GM10248 (cell line): ENCODE data around the gene NASP.
A peak's percentile ranks its signal among the peaks of the same experiment; 100 is the strongest.

ENCODE experiments used
- CTCF ChIA-PET: fragments of 300-600 bp; sonication (Branson Sonifier 250); formaldehyde crosslinking; extraction: SDS; loops from one replicate; lab custom pipeline; 2021; ENCODE audit warnings: antibody characterized with exemption; lab: Yijun Ruan, JAX
- POLR2A ChIA-PET: fragments of 350-650 bp; sonication (Branson Sonifier 250); formaldehyde crosslinking; extraction: SDS; loops from one replicate; lab custom pipeline; 2020; ENCODE audit warnings: antibody characterized with exemption; lab: Yijun Ruan, JAX
- DNase-seq: peaks from one replicate; pipeline ENCODE4 v3.0.0; 2012; ENCODE audit errors: extremely low spot score
- TF ChIP-seq, protein P1 (sequence below): IDR thresholded peaks from 2 replicates; pipeline ENCODE4 v1.5.1; 2012; ENCODE audit warnings: mild to moderate bottlenecking, low read depth; ENCODE audit errors: extremely low read depth, missing control alignments, control extremely low read depth

Gene NASP

DNA sequence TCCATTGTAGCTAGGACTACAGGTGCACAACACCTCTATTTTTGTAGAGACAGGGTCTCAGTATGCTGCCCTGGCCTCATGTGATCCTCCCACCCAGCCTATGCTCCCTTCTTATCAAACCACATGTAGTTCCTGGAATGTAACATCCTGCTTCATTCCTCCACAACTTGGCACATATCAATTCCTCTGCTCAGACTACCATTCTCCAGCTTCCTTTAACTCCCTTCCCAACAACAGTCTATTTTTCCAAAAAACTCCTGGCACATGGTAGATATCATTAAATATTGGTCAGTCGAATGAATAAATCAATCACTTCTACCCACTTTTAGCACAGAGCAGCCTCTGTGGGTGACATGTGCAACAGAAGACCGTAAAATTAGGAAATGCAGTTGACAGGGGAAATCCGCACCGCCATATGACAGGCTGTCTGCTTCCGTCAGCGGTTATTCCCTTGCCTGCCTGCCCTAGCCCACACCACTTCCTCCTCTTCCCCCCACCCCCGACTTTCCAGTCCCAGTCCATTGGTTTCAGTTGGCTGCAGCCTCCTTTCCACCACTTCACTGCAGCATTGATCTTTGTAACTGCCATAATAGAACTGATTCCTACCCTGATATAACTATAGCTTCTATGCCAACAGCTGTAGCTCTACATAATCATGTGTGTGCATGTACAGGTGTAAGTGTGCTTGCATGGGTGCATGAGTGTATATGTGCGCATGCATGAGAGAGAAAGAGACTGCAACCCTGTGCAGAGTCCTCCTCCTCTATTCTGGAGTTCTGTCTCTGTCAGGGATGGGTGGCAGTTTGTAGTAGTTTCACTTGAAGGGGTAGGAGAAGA, 40.0 kb upstream of the NASP start:
- ChIA-PET POLR2A (interaction anchor here (1.0 to 6.1 kb wide), 3 partner anchors 16 to 39 kb away, joined by 3 to 87 read pairs (median 5); partner anchors contain the start of gene PRDX1), CTCF (interaction anchor here (1.0 to 6.5 kb wide), 8 partner anchors 10 to 32 kb away, joined by 3 to 43 read pairs (median 6); partner anchors contain the start of gene PRDX1)
- TF ChIP-seq, protein P1, sequence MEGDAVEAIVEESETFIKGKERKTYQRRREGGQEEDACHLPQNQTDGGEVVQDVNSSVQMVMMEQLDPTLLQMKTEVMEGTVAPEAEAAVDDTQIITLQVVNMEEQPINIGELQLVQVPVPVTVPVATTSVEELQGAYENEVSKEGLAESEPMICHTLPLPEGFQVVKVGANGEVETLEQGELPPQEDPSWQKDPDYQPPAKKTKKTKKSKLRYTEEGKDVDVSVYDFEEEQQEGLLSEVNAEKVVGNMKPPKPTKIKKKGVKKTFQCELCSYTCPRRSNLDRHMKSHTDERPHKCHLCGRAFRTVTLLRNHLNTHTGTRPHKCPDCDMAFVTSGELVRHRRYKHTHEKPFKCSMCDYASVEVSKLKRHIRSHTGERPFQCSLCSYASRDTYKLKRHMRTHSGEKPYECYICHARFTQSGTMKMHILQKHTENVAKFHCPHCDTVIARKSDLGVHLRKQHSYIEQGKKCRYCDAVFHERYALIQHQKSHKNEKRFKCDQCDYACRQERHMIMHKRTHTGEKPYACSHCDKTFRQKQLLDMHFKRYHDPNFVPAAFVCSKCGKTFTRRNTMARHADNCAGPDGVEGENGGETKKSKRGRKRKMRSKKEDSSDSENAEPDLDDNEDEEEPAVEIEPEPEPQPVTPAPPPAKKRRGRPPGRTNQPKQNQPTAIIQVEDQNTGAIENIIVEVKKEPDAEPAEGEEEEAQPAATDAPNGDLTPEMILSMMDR = no peak
- peak; percentile 49 for DNase-seq

DNA sequence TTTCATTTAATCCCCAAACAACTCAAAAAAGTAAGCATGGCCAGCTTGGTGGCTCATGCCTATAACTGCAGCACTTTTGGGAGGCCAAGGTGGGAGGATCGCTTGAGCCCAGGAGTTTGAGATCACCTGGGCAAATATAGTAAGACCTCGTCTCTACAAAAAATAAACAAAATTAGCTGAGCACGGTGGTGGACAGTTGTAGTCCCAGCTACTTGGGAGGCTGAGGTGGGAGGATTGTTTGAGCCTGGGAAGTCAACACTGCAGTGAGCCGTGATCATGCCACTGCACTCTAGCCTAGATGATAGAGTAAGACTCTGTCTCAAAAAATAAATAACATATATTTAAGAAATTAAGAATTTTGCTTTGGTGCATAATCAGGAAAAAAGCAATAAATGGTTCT, 39.3 kb upstream of the NASP start:
- ChIA-PET POLR2A (interaction anchor here (1.0 to 6.1 kb wide), 5 partner anchors 15 to 40 kb away, joined by 3 to 87 read pairs (median 7); partner anchors contain the start of gene PRDX1), CTCF (interaction anchor here (1.0 to 6.5 kb wide), 8 partner anchors 9 to 33 kb away, joined by 4 to 43 read pairs (median 6); partner anchors contain the start of gene PRDX1)
- TF ChIP-seq, protein P1 = no peak

DNA sequence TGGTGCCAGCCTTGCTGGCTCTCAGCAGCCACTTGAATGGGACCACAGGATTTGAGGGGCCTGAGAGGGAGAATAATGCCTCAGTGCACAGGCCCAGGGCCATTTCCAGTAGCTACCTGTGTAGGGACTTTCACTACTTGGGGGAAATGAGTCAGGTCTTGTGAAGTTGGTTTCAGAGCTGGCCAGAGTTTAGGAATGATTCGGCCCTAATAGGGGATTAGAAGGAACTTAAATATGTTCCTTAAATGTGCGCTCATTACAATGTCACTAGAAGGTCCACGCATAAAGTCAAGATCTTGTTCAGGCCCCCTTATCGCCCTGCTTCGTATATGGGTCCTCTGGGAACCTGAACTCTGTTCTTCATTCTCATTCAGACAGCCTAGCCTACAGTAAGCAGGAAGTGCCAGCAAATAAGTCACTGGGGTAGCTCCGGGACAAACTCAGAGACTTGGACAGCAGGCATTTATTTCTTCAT, 38.8 kb upstream of the NASP start:
- TF ChIP-seq, protein P1 = no peak
- ChIA-PET POLR2A (interaction anchor here (0.6 to 6.1 kb wide), 6 partner anchors 14 to 40 kb away, joined by 3 to 87 read pairs (median 6); partner anchors contain the start of gene PRDX1), CTCF (interaction anchor here (1.0 to 6.5 kb wide), 10 partner anchors 9 to 44 kb away, joined by 3 to 43 read pairs (median 6); partner anchors contain the start of genes CCDC163, MMACHC and PRDX1)
- peak; percentile 50 for DNase-seq

More for the DNA sequence above, 39.3 kb upstream of the NASP start:
- no peak for DNase-seq

DNA sequence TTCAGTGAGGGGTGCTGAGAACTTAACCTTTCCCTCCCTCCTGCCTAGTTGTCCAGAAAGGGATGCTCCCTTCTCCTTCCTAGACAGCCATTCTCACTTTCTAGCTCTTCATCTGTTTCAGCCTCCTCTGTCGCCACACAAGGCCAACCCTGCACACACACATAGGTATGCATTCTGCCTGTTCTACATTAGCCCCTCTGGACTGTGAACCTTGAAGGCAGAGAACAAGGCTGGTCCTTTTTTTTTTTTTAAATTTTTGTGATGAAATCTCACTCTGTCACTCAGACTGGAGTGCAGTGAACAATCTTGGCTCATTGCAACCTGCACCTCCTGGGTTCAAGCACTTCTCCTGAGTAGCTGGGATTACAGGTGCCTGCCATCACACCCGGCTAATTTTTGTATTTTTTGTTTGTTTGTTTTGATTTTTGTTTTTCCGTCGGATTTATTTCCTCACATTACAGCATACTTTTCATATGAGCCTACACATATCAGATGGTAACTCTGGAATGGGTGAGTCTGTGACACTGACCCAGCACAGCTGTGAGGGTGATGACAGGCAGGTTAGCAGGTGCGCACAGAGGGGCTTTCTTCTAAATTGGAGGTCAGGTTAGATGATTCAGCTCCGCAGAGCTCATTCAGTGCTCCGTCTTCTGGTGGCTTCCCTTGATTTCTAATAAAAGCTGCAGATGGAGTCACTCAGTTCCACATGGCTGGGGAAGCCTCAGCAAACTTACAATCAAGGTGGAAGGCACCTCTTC, 38.1 kb upstream of the NASP start:
- POLR2A ChIA-PET = interaction anchor here (0.6 to 6.1 kb wide), 5 partner anchors 18 to 39 kb away, joined by 3 to 87 read pairs (median 7); partner anchors contain the start of gene PRDX1

DNA sequence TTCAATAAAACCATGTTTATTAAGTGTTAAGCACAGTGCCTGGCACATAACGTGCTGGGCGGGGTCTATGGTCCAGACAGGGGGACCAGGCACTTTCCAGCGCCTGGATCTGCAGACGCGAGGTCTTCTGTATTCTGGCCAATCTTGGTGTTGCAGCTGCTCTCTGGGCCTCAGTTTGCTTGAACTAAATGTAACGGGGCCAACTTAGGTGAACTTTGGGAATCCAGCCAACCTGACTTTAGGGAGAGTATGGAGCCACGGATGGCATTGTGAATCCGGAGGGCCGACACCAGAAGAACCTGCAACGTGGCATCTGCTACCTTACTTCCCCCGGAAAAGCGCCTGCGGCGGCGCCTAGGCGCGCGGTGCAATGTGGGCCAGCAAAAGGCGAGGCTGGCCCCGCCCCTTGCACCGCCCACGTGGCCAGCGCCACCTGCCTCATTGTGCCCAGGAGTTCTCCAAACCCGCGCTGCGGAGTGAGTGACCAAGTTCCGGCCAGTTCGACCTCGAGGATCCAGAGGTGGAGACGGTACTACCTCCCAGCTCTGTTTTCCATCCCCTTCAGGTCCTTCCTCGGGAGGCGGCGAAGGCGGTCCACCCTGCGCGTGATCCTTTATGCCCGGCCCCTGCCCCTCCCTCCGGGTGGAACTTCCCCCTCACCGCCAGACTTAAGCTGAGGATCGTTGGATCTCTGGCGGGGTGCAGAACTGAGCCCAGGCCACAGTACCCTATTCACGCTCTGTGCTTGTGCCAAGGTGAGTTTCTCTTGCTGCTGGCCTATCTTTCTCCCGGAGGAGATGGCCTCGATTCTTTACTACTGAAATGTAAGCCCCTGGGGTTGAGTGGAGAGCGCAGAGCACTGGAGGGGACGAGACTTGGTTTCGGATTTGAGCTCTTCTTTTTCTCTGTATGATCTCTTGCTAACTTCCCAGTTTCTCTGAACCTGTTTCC, 33.2 kb upstream of the NASP start, which contains the start of gene AKR1A1:
Gene AKR1A1 (plus strand): TSS at position 426 of the 951 bp plus-strand sequence. CDS start 10,969 bp downstream, outside the sequence.
- peak; percentile 91 for DNase-seq
- TF ChIP-seq, protein P1 = no peak
- ChIA-PET POLR2A (interaction anchor here (0.6 to 4.8 kb wide), 12 partner anchors 9 to 751 kb away, joined by 3 to 47 read pairs (median 5); partner anchors contain the start of genes CCDC163, MMACHC, MUTYH and NASP), CTCF (interaction anchor here (0.9 to 2.3 kb wide), 11 partner anchors 9 to 191 kb away, joined by 3 to 12 read pairs (median 4); partner anchors contain the start of genes CCDC163, MMACHC and NASP)

More for the DNA sequence above, 38.1 kb upstream of the NASP start:
- CTCF ChIA-PET = interaction anchor here (1.1 to 6.5 kb wide), 13 partner anchors 8 to 53 kb away, joined by 3 to 43 read pairs (median 6); partner anchors contain the start of genes CCDC163, MMACHC and PRDX1
- TF ChIP-seq, protein P1 = no peak
- DNase-seq = peak; percentile 7
